Panc1 (cell line): Measurements from ENCODE around the gene NEAT1. TPM values are rescaled to one million over a fixed set of nuclear protein-coding genes. Genes with fewer than 3 reads are reported as not detected.

ENCODE experiments used
- ATAC-seq: fragments of 200-7000 bp; cut with Tn5 transposase; 2 replicates; pipeline ENCODE4 v1.9.1; 2020; ENCODE audit warnings: mild to moderate bottlenecking, moderate library complexity
- BruUV-seq: library from RNA; stranded (reverse); fragments of 400-500 nt; replicated peaks from 2 replicates; lab custom pipeline; 2021; lab: Mats Ljungman, UMichigan
- CTCF ChIA-PET: fragments of 300-600 bp; sonication (Branson Sonifier 250); formaldehyde crosslinking; loops from one replicate; lab custom pipeline; 2022; ENCODE audit warnings: antibody characterized with exemption; lab: Charles Lee
- POLR2A ChIA-PET: fragments of 300-600 bp; sonication (Branson Sonifier 250); formaldehyde crosslinking; loops from one replicate; lab custom pipeline; 2022; ENCODE audit warnings: antibody characterized with exemption; lab: Charles Lee
- DNase-seq: peaks from one replicate; pipeline ENCODE4 v3.0.0-alpha.2; 2010; ENCODE audit warnings: low read depth, low spot score
- H3K27ac ChIP-seq: 2 replicates; pipeline ENCODE4 v1.5.1; 2011; ENCODE audit warnings: mild to moderate bottlenecking, low read length, inconsistent platforms
- H3K27me3 ChIP-seq: fragments of 200-500 bp; sonication (Bioruptor generic); 2 replicates; pipeline ENCODE4 v1.6.0; 2014; ENCODE audit warnings: low read length, inconsistent platforms; ENCODE audit not compliant: control insufficient read depth, insufficient read depth
- H3K36me3 ChIP-seq: fragments of 200-500 bp; sonication (Bioruptor generic); 2 replicates; pipeline ENCODE4 v1.5.1; 2014; ENCODE audit warnings: inconsistent platforms, mild to moderate bottlenecking, low read length, moderate library complexity; ENCODE audit not compliant: control insufficient read depth, insufficient read depth
- H3K4me1 ChIP-seq: 2 replicates; pipeline ENCODE4 v1.5.1; 2011; ENCODE audit warnings: inconsistent platforms, mild to moderate bottlenecking, low read length, moderate library complexity; ENCODE audit not compliant: control insufficient read depth, insufficient read depth
- H3K4me3 ChIP-seq, 2 experiments: 2 replicates each; pipeline ENCODE4 v1.5.1; 2011 to 2012; ENCODE audit warnings: low read depth in 2 of 2, low read length in 2 of 2, mild to moderate bottlenecking in 2 of 2, inconsistent platforms in 1 of 2, moderate library complexity in 1 of 2
- H3K9me3 ChIP-seq: fragments of 200-500 bp; sonication (Bioruptor generic); 2 replicates; pipeline ENCODE4 v1.5.1; 2014; ENCODE audit warnings: low read depth, mild to moderate bottlenecking, inconsistent platforms, low read length, moderate library complexity; ENCODE audit not compliant: control insufficient read depth, insufficient read depth
- CTCF ChIP-seq: fragments of 450-650 bp; IDR thresholded peaks from 2 replicates; pipeline ENCODE4 v1.5.1; 2017; ENCODE audit warnings: mild to moderate bottlenecking
- POLR2AphosphoS5 ChIP-seq: IDR thresholded peaks from 2 replicates; pipeline ENCODE4 v1.6.1; 2012; ENCODE audit warnings: mild to moderate bottlenecking, low read depth, low read length, moderate library complexity
- REST ChIP-seq, 2 experiments: IDR thresholded peaks; 2 replicates each; pipeline ENCODE4 v1.6.1; 2011 to 2012; ENCODE audit warnings: low read depth in 2 of 2, control low read depth in 1 of 2, low read length in 1 of 2, mild to moderate bottlenecking in 1 of 2, moderate library complexity in 1 of 2; ENCODE audit not compliant: insufficient read depth in 1 of 2
- SIN3A ChIP-seq: IDR thresholded peaks from 2 replicates; pipeline ENCODE4 v1.6.1; 2012; ENCODE audit warnings: low read depth, mild to moderate bottlenecking, low read length, moderate library complexity, borderline replicate concordance; ENCODE audit not compliant: insufficient read depth
- TCF7L2 ChIP-seq: IDR thresholded peaks from 2 replicates; pipeline ENCODE4 v1.6.1; 2011; ENCODE audit warnings: mild to moderate bottlenecking, low read depth, low read length, inconsistent platforms
- in situ Hi-C: cut with HindIII; loops from 2 replicates; pipeline ENCODE4 v1.10.0; 2016; ENCODE audit warnings: low sequenced_read_pairs, low pct_unique_long_range_greater_than_20kb
- intact Hi-C: fragments of 100-400 bp; cut with micrococcal nuclease; formaldehyde crosslinking; loops from one replicate; pipeline ENCODE4 v1.10.0; 2022; ENCODE audit not compliant: unreplicated experiment
- total RNA-seq: library from RNA; stranded (reverse); gene quantifications from one replicate; pipeline ENCODE4 v1.2.1, GENCODE V29; 2021; ENCODE audit not compliant: unreplicated experiment

Gene NEAT1
- total RNA-seq, 1 experiment from 2014 or later: 731 TPM

DNA sequence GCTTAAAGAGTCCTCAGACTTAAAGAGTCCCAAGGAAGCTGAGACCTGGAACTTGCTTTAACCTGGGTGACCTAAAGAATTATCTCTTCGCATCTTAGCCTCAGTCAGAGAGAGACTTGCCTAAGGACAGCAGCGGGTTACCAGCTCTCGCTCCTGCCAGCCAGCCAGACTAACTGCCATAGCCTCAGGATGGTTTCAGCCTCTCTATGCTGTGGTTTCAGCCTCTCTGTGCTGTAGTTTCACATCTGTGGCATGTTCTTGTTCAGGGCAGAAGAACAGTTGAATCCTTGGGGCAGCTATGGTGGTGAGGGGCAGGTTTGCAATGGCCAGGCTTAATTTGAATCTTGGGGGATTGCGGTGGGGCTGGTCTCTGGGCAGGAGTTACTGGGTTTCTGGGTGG lies 33.9 kb upstream of the NEAT1 start:
- Histone ChIP-seq H3K4me1 (peaks cover 60% of the 10 kb centered on the region), H3K9me3 (no peaks in the 10 kb centered on the region), H3K4me3 (peak overlapping the region in 1 of 2 experiments; percentile 5; a peak in 1 of 4 replicates), H3K27ac (peak overlapping the region; percentile 78), H3K27me3 (no peaks in the 10 kb centered on the region), H3K36me3 (no peaks in the 10 kb centered on the region; the same call in 1 of the 2 replicates)
- no peak for TF ChIP-seq CTCF
- TF ChIP-seq SIN3A: no peak
- no peak for TF ChIP-seq REST (IDR thresholded peaks at IDR 0.05; ENCODE audit: insufficient read depth in 1 of 2, low read depth in 2 of 2, low read length in 1 of 2)
- no peak for TF ChIP-seq POLR2AphosphoS5
- TF ChIP-seq TCF7L2: no peak
- CTCF ChIA-PET: no interaction called here
- DNase-seq: no peak
- no TSS peak for BruUV-seq
- POLR2A ChIA-PET: interaction anchor here (0.5 to 1.2 kb wide), 3 partner anchors 24 to 1356 kb away, joined by 7 to 9 read pairs (median 8); no protein-coding TSS in a partner anchor
- in situ Hi-C loops: no loop called here
- intact Hi-C loops: no loop called here
- ATAC-seq: no peak

- DNase-seq (no peak), ATAC-seq (0 out of 2 replicates have a peak, but pooled peaks have one; percentile 2)
- BruUV-seq: no TSS peak
- Histone ChIP-seq H3K27me3 (no peaks in the 10 kb centered on the region), H3K27ac (peak overlapping the region; percentile 78), H3K36me3 (no peaks in the 10 kb centered on the region; the same call in 1 of the 2 replicates), H3K4me1 (peaks cover 56% of the 10 kb centered on the region), H3K4me3 (peak overlapping the region in 1 of 2 experiments; percentile 10; a peak in 1 of 4 replicates), H3K9me3 (no peaks in the 10 kb centered on the region)
- TF ChIP-seq TCF7L2 (peak; percentile 26; the same call in 1 of the 2 replicates), SIN3A (no peak), REST (IDR thresholded peaks at IDR 0.05; ENCODE audit: insufficient read depth in 1 of 2, low read depth in 2 of 2, low read length in 1 of 2) (no peak), CTCF (no peak)
- in situ Hi-C loops: no loop called here
- intact Hi-C loops: no loop called here
- POLR2A ChIA-PET: interaction anchor here (0.5 to 0.6 kb wide), 2 partner anchors 31 to 1356 kb away, joined by 7 to 8 read pairs; no protein-coding TSS in a partner anchor
- CTCF ChIA-PET: no interaction called here
Measured at GRCh38 chr11:65389294-65389980, 33.2 kb upstream of the NEAT1 start.
